Activated CD8-positive, alpha-beta memory T cell treated with anti-CD3 and anti-CD28 coated beads for 36 hours (primary cell): ENCODE data around the gene XKR3. TPM values are rescaled to one million over a fixed set of nuclear protein-coding genes. Genes with fewer than 3 reads are reported as not detected.
"Not testable (repeated sequence)": the region's sequence is repeated elsewhere in the genome, so short reads cannot be mapped to it uniquely, and the experiment has no call there.

Experiments used
- CTCF ChIA-PET: fragments of 350-600 bp; sonication (Branson Sonifier 250); formaldehyde crosslinking; loops from one replicate; lab custom pipeline; 2021; ENCODE audit warnings: antibody characterized with exemption; lab: Charles Lee
- POLR2A ChIA-PET: fragments of 350-600 bp; sonication (Branson Sonifier 250); formaldehyde crosslinking; loops from one replicate; lab custom pipeline; 2021; ENCODE audit warnings: antibody characterized with exemption; lab: Charles Lee
- total RNA-seq, 2 experiments: library from RNA; stranded (reverse); gene quantifications; one replicate each; pipeline ENCODE4 v1.2.3, GENCODE V29; 2021

XKR3 gene
- total RNA-seq, 2 experiments from 2014 or later: not detected

- POLR2A ChIA-PET, CTCF ChIA-PET: not testable (repeated sequence)
Measured at GRCh38 chr22:16762224-16762623, 63.0 kb downstream of the XKR3 start.

- POLR2A ChIA-PET, CTCF ChIA-PET: not testable (repeated sequence)
Measured at GRCh38 chr22:16760416-16760815, 64.8 kb downstream of the XKR3 start.

DNA sequence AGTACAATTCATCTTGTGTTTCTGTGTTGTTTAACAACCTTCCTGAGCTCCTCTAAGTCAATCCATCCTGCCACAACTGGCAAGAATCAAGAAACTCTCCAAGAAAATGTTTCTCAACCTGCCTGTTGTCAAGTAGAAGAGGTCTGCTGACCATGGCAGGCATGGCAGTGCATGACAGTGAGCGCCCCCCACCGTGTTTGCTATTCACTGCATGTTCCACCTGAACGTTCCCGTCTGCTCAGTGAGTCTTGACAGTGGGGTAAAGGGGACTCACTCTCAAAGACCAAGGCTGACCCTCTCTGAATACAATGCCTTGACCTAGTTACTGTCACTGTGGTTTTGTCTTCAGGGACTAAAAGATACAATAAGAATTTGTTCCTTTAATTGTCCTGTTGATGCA lies 75.9 kb downstream of the XKR3 start:
- CTCF ChIA-PET, POLR2A ChIA-PET: not testable (repeated sequence)

- CTCF ChIA-PET, POLR2A ChIA-PET: not testable (repeated sequence)
Measured at GRCh38 chr22:16748160-16748929, 76.9 kb downstream of the XKR3 start.

- CTCF ChIA-PET, POLR2A ChIA-PET: not testable (repeated sequence)
Measured at GRCh38 chr22:16747266-16748159, 77.7 kb downstream of the XKR3 start.

DNA sequence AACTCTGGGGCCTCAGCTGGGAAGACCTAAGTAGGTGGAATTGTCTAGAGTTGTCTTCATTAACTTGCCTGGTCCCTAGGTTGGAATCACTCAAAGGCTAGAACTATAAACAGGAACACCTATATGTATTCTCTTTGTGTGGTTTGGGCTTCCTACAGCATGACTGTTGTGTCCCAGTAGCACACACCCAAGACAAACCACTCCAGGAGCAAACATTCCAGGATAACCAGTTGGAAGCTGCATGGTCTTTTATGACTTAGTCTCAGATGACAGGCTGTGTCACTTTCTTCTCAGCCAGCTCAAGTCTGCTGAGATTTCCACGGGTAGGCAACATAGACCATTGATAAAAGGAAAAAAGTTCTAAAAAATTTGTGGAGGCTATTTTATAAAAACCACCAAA lies 90.9 kb downstream of the XKR3 start:
- POLR2A ChIA-PET, CTCF ChIA-PET: not testable (repeated sequence)

Other genes with a start within 250 kb of the XKR3 start
- not detected for gene CCT8L2, start 232.6 kb downstream of the XKR3 start, total RNA-seq
- not detected for gene GAB4, start 182.8 kb upstream of the XKR3 start, total RNA-seq